ENCODE results near the gene ADAM15.

Gene ADAM15

GRCh38 chr1:155060736-155061135 lies 9.6 kb downstream of the ADAM15 start:
- no peak overlapping the region for H3K4me3 ChIP-seq (ENCODE audit: low read depth, low read length)
- TF ChIP-seq POLR2A (IDR thresholded peaks at IDR 0.05; ENCODE audit: extremely low read depth, insufficient read length) (no peak), MAX (IDR thresholded peaks at IDR 0.05; ENCODE audit: low read depth, low read length) (no peak), CTCF (IDR thresholded peaks at IDR 0.05; ENCODE audit: low read depth, low read length) (no peak), MYC (IDR thresholded peaks at IDR 0.05; ENCODE audit: low read depth, low read length) (no peak)
- DNase-seq (ENCODE audit: low read depth) = no peak

- no peak overlapping the region for H3K4me3 ChIP-seq (ENCODE audit: low read depth, low read length)
- peak; percentile 88 for DNase-seq (ENCODE audit: low read depth)
Measured at GRCh38 chr1:155061381-155062150, 10.4 kb downstream of the ADAM15 start.

GRCh38 chr1:155062151-155062686 lies 11.1 kb downstream of the ADAM15 start:
- no peak for DNase-seq (ENCODE audit: low read depth)
- H3K4me3 ChIP-seq (ENCODE audit: low read depth, low read length) = no peak overlapping the region
- TF ChIP-seq POLR2A (IDR thresholded peaks at IDR 0.05; ENCODE audit: extremely low read depth, insufficient read length) (no peak), MAX (IDR thresholded peaks at IDR 0.05; ENCODE audit: low read depth, low read length) (no peak), CTCF (IDR thresholded peaks at IDR 0.05; ENCODE audit: low read depth, low read length) (no peak), MYC (IDR thresholded peaks at IDR 0.05; ENCODE audit: low read depth, low read length) (no peak)

More at GRCh38 chr1:155061381-155062150, 10.4 kb downstream of the ADAM15 start:
- TF ChIP-seq POLR2A (IDR thresholded peaks at IDR 0.05; ENCODE audit: extremely low read depth, insufficient read length) (no peak), MYC (IDR thresholded peaks at IDR 0.05; ENCODE audit: low read depth, low read length) (no peak; the same call in 1 of the 2 replicates), MAX (IDR thresholded peaks at IDR 0.05; ENCODE audit: low read depth, low read length) (no peak; the same call in 1 of the 2 replicates), CTCF (IDR thresholded peaks at IDR 0.05; ENCODE audit: low read depth, low read length) (peak; percentile 89)

- TF ChIP-seq POLR2A (IDR thresholded peaks at IDR 0.05; ENCODE audit: extremely low read depth, insufficient read length) (no peak), MYC (IDR thresholded peaks at IDR 0.05; ENCODE audit: low read depth, low read length) (no peak), CTCF (IDR thresholded peaks at IDR 0.05; ENCODE audit: low read depth, low read length) (no peak), MAX (IDR thresholded peaks at IDR 0.05; ENCODE audit: low read depth, low read length) (no peak)
- H3K4me3 ChIP-seq (ENCODE audit: low read depth, low read length) = no peak overlapping the region
- DNase-seq (ENCODE audit: low read depth) = no peak
Measured at GRCh38 chr1:155062702-155063411, 11.7 kb downstream of the ADAM15 start.

- DNase-seq (ENCODE audit: low read depth) = peak; percentile 91
- TF ChIP-seq POLR2A (IDR thresholded peaks at IDR 0.05; ENCODE audit: extremely low read depth, insufficient read length) (peak; percentile 55), MYC (IDR thresholded peaks at IDR 0.05; ENCODE audit: low read depth, low read length) (no peak)
Measured at GRCh38 chr1:155063550-155064110, 12.5 kb downstream of the ADAM15 start, which contains the start of gene EFNA4. EFNA4 (plus strand) TSS chr1:155063740; CDS start chr1:155063824, 84 bp downstream.

More at GRCh38 chr1:155063550-155064110, 12.5 kb downstream of the ADAM15 start, which contains the start of gene EFNA4:
- H3K4me3 ChIP-seq (ENCODE audit: low read depth, low read length) = peak within 1 kb of the TSS; percentile 52
